ENCODE results near the gene YIPF2. TPM values are rescaled to one million over a fixed set of nuclear protein-coding genes. Genes with fewer than 3 reads are reported as not detected.

YIPF2 gene
- total and polyA plus RNA-seq, 10 of the 15 experiments (the other 5 are each of a cell fraction or from before 2014, with no cell fraction given) = 0.92 to 38.9 (median 17.6) TPM

- no peak for TF ChIP-seq E2F8 (IDR thresholded peaks at IDR 0.05; ENCODE audit: low read depth, partially characterized antibody)
- TF ChIP-seq MYC (IDR thresholded peaks at IDR 0.05; ENCODE audit: insufficient read depth, insufficient read length, insufficient replicate concordance, low read length, severe bottlenecking) = no peak
- TF ChIP-seq EED (IDR thresholded peaks at IDR 0.05; ENCODE audit: low read depth) = no peak
- TF ChIP-seq CBFB (IDR thresholded peaks at IDR 0.05; ENCODE audit: low read depth) = no peak
- no peak for TF ChIP-seq FOS (IDR thresholded peaks at IDR 0.05; ENCODE audit: borderline replicate concordance, extremely low read depth, insufficient read length)
- no peak for TF ChIP-seq MTA3 (IDR thresholded peaks at IDR 0.05; ENCODE audit: borderline replicate concordance, low read length)
- TF ChIP-seq CEBPB (IDR thresholded peaks at IDR 0.05; ENCODE audit: borderline replicate concordance in 1 of 2, low read depth in 2 of 2, low read length in 2 of 2) = no peak
- no peak for TF ChIP-seq CTCF (IDR thresholded peaks at IDR 0.05 in 2 of 3, conservative IDR thresholded peaks at IDR 0.05 in 1 of 3; ENCODE audit: control insufficient read depth in 2 of 3, extremely low read depth in 1 of 3, insufficient read depth in 1 of 3, low read depth in 3 of 3, low read length in 3 of 3)
- TF ChIP-seq, protein P1, sequence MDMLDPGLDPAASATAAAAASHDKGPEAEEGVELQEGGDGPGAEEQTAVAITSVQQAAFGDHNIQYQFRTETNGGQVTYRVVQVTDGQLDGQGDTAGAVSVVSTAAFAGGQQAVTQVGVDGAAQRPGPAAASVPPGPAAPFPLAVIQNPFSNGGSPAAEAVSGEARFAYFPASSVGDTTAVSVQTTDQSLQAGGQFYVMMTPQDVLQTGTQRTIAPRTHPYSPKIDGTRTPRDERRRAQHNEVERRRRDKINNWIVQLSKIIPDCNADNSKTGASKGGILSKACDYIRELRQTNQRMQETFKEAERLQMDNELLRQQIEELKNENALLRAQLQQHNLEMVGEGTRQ (IDR thresholded peaks at IDR 0.05; ENCODE audit: borderline replicate concordance, low read depth, low read length) = no peak
- no peak for TF ChIP-seq MLLT1 (IDR thresholded peaks at IDR 0.05)
- TF ChIP-seq, protein P2, sequence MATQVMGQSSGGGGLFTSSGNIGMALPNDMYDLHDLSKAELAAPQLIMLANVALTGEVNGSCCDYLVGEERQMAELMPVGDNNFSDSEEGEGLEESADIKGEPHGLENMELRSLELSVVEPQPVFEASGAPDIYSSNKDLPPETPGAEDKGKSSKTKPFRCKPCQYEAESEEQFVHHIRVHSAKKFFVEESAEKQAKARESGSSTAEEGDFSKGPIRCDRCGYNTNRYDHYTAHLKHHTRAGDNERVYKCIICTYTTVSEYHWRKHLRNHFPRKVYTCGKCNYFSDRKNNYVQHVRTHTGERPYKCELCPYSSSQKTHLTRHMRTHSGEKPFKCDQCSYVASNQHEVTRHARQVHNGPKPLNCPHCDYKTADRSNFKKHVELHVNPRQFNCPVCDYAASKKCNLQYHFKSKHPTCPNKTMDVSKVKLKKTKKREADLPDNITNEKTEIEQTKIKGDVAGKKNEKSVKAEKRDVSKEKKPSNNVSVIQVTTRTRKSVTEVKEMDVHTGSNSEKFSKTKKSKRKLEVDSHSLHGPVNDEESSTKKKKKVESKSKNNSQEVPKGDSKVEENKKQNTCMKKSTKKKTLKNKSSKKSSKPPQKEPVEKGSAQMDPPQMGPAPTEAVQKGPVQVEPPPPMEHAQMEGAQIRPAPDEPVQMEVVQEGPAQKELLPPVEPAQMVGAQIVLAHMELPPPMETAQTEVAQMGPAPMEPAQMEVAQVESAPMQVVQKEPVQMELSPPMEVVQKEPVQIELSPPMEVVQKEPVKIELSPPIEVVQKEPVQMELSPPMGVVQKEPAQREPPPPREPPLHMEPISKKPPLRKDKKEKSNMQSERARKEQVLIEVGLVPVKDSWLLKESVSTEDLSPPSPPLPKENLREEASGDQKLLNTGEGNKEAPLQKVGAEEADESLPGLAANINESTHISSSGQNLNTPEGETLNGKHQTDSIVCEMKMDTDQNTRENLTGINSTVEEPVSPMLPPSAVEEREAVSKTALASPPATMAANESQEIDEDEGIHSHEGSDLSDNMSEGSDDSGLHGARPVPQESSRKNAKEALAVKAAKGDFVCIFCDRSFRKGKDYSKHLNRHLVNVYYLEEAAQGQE (IDR thresholded peaks at IDR 0.05; ENCODE audit: low read depth, low read length) = no peak
- no peak for TF ChIP-seq IKZF1 (conservative IDR thresholded peaks at IDR 0.05)
- TF ChIP-seq NFIC (IDR thresholded peaks at IDR 0.05; ENCODE audit: low read depth, low read length) = no peak
- no peak for TF ChIP-seq HDGF (IDR thresholded peaks at IDR 0.05)
- no peak for TF ChIP-seq PKNOX1 (IDR thresholded peaks at IDR 0.05)
- TF ChIP-seq CHD2 (IDR thresholded peaks at IDR 0.05; ENCODE audit: borderline replicate concordance, low read depth, low read length) = no peak
Measured at GRCh38 chr19:10894911-10895213, 33.6 kb downstream of the YIPF2 start (continued).
